DMS79 treated with DMSO at 0.1 percent for 48 hours (cell line): Measurements from ENCODE around the gene ELOF1.
"Not testable (repeated sequence)": the region's sequence is repeated elsewhere in the genome, so short reads cannot be mapped to it uniquely, and the experiment has no call there.

Source experiments
- DNase-seq: peaks from one replicate; lab custom pipeline; 2025; lab: John Stamatoyannopoulos, UW

ELOF1 gene

GRCh38 chr19:11570039-11570462 is 11.0 kb upstream of the ELOF1 start:
- DNase-seq: no peak

GRCh38 chr19:11566164-11566563 is 7.1 kb upstream of the ELOF1 start:
- no peak for DNase-seq

- DNase-seq: not testable (repeated sequence)
Measured at GRCh38 chr19:11565649-11565980, 6.6 kb upstream of the ELOF1 start.

- DNase-seq: not testable (repeated sequence)
Measured at GRCh38 chr19:11564082-11564807, 5.2 kb upstream of the ELOF1 start.

- DNase-seq: no peak
Measured at GRCh38 chr19:11563532-11563931, 4.5 kb upstream of the ELOF1 start.

GRCh38 chr19:11560404-11561051 is 1.5 kb upstream of the ELOF1 start:
- peak; percentile 45 for DNase-seq

- no peak for DNase-seq
Measured at GRCh38 chr19:11556634-11557420, 2.2 kb downstream of the ELOF1 start.

- DNase-seq: no peak
Measured at GRCh38 chr19:11555246-11555645, 3.8 kb downstream of the ELOF1 start.

GRCh38 chr19:11554160-11554559 is 4.9 kb downstream of the ELOF1 start:
- no peak for DNase-seq

- no peak for DNase-seq
Measured at GRCh38 chr19:11552666-11553372, 6.2 kb downstream of the ELOF1 start.

- DNase-seq: no peak
Measured at GRCh38 chr19:11551603-11552235, 7.3 kb downstream of the ELOF1 start.

GRCh38 chr19:11550265-11550664 is 8.8 kb downstream of the ELOF1 start:
- no peak for DNase-seq

GRCh38 chr19:11549386-11549953 is 9.6 kb downstream of the ELOF1 start:
- DNase-seq: no peak

- no peak for DNase-seq
Measured at GRCh38 chr19:11547929-11548700, 10.9 kb downstream of the ELOF1 start.

GRCh38 chr19:11541238-11541637 is 17.8 kb downstream of the ELOF1 start:
- no peak for DNase-seq

GRCh38 chr19:11540645-11541044 is 18.4 kb downstream of the ELOF1 start:
- no peak for DNase-seq

- no peak for DNase-seq
Measured at GRCh38 chr19:11539495-11540365, 19.3 kb downstream of the ELOF1 start.

GRCh38 chr19:11538232-11539036 is 20.6 kb downstream of the ELOF1 start, which contains the start of gene CNN1:
CNN1 (plus strand) TSS chr19:11538851; CDS start chr19:11538928, 77 bp downstream.
- no peak for DNase-seq
